GM12878 (cell line): ENCODE measurements around the gene GFM1. TPM values are rescaled to one million over a fixed set of nuclear protein-coding genes. Genes with fewer than 3 reads are reported as not detected.

ENCODE experiments used
- ATAC-seq: fragments of 200-7000 bp; cut with Tn5 transposase; 3 replicates; pipeline ENCODE4 v1.9.1; 2020; ENCODE audit warnings: mild to moderate bottlenecking, moderate library complexity
- BruUV-seq: library from RNA; stranded (reverse); fragments of 400-500 nt; replicated peaks from 2 replicates; lab custom pipeline; 2021; lab: Mats Ljungman, UMichigan
- CTCF ChIA-PET: fragments of 300-600 bp; sonication (Branson Sonifier 250); formaldehyde crosslinking; extraction: SDS; loops from one replicate; lab custom pipeline; 2021; ENCODE audit warnings: inconsistent platforms; lab: Yijun Ruan, JAX
- POLR2A ChIA-PET: fragments of 350-600 bp; formaldehyde crosslinking; extraction: SDS; loops from one replicate; lab custom pipeline; 2021; ENCODE audit warnings: inconsistent platforms; lab: Charles Lee
- RAD21 ChIA-PET: fragments of 300-600 bp; sonication (Branson Sonifier 250); formaldehyde crosslinking; loops from one replicate; lab custom pipeline; 2023; ENCODE audit warnings: antibody characterized with exemption; ENCODE audit not compliant: unreplicated experiment; lab: Charles Lee
- SMC1A ChIA-PET: fragments of 300-600 bp; sonication (Branson Sonifier 250); formaldehyde crosslinking; loops from one replicate; lab custom pipeline; 2023; ENCODE audit not compliant: unreplicated experiment, uncharacterized antibody; lab: Charles Lee
- DNase-seq: peaks from one replicate; pipeline ENCODE4 v3.0.0-alpha.2; 2011; ENCODE audit warnings: low read depth, low spot score
- FAIRE-seq: peaks from 3 replicates; lab custom pipeline; 2011; peaks lifted over from hg19 to GRCh38; lab: Jason Lieb, UNC
- H2AFZ ChIP-seq: 2 replicates; pipeline ENCODE4 v1.6.0; 2011; ENCODE audit warnings: low read depth, low read length, control low read depth; ENCODE audit not compliant: control insufficient read depth
- H3K27ac ChIP-seq: 2 replicates; pipeline ENCODE4 v1.5.1; 2011; ENCODE audit warnings: control low read depth; ENCODE audit not compliant: control insufficient read depth, insufficient read depth
- H3K27me3 ChIP-seq, 2 experiments: replicated peaks in 1 of 2; 2 replicates each; pipeline versions ENCODE4 v1.6.0 to v1.6.1; 2011; ENCODE audit warnings: low read length in 1 of 2; ENCODE audit not compliant: control insufficient read depth in 2 of 2, insufficient read depth in 2 of 2
- H3K36me3 ChIP-seq, 2 experiments: 2 replicates each; pipeline ENCODE4 v1.5.1; 2011; ENCODE audit warnings: low read length in 1 of 2; ENCODE audit not compliant: control insufficient read depth in 2 of 2, insufficient read depth in 2 of 2
- H3K4me1 ChIP-seq: 2 replicates; pipeline ENCODE4 v1.6.1; 2011; ENCODE audit warnings: mild to moderate bottlenecking, low read length, moderate library complexity, mixed read lengths; ENCODE audit not compliant: control insufficient read depth, insufficient read depth
- H3K4me2 ChIP-seq: 2 replicates; pipeline ENCODE4 v1.6.0; 2011; ENCODE audit warnings: control low read depth; ENCODE audit not compliant: control insufficient read depth, insufficient read depth
- H3K4me3 ChIP-seq: fragments of 200-600 bp; sonication (generic); 2 replicates; pipeline ENCODE4 v1.5.1; 2016
- H3K79me2 ChIP-seq: 2 replicates; pipeline ENCODE4 v1.6.0; 2011; ENCODE audit warnings: low read length; ENCODE audit not compliant: control insufficient read depth, insufficient read depth
- H3K9ac ChIP-seq: 2 replicates; pipeline ENCODE4 v1.8.0; 2011; ENCODE audit warnings: low read length, control low read depth, mixed read lengths; ENCODE audit not compliant: control insufficient read depth, insufficient read depth
- H3K9me3 ChIP-seq: replicated peaks from 3 replicates; pipeline ENCODE4 v1.5.1; 2011; ENCODE audit warnings: mild to moderate bottlenecking, low read length; ENCODE audit not compliant: control insufficient read depth, insufficient read depth
- H4K20me1 ChIP-seq: 2 replicates; pipeline ENCODE4 v1.6.0; 2011; ENCODE audit not compliant: control insufficient read depth, insufficient read depth
- CBX3 ChIP-seq: fragments of 200-600 bp; sonication (generic); IDR thresholded peaks from 2 replicates; pipeline ENCODE4 v1.6.1; 2016; ENCODE audit warnings: low read depth, borderline replicate concordance
- CTCF ChIP-seq, 3 experiments: IDR thresholded peaks in 2 of 3; conservative IDR thresholded peaks in 1 of 3; 2 replicates each; pipeline ENCODE4 v1.5.1; 2011; ENCODE audit warnings: low read depth in 3 of 3, low read length in 3 of 3, mild to moderate bottlenecking in 3 of 3, control low read depth in 2 of 3, moderate library complexity in 2 of 3, inconsistent platforms in 1 of 3, mixed read lengths in 1 of 3; ENCODE audit not compliant: control insufficient read depth in 2 of 3, insufficient read depth in 1 of 3; ENCODE audit errors: extremely low read depth in 1 of 3
- HDAC2 ChIP-seq: fragments of 200-600 bp; sonication (generic); IDR thresholded peaks from 2 replicates; pipeline ENCODE4 v1.6.1; 2017
- IKZF1 ChIP-seq: fragments of 450-650 bp; conservative IDR thresholded peaks from 2 replicates; pipeline ENCODE4 v1.6.1; 2017; ENCODE audit warnings: antibody characterized with exemption, mild to moderate bottlenecking
- KDM1A ChIP-seq: fragments of 200-600 bp; sonication (generic); IDR thresholded peaks from 2 replicates; pipeline ENCODE4 v1.6.1; 2016; ENCODE audit warnings: borderline replicate concordance
- MYC ChIP-seq: IDR thresholded peaks from 2 replicates; pipeline ENCODE4 v1.6.1; 2011; ENCODE audit warnings: mild to moderate bottlenecking, low read length, moderate library complexity, inconsistent platforms; ENCODE audit not compliant: insufficient read depth, insufficient replicate concordance, insufficient read length, severe bottlenecking
- SPI1 ChIP-seq: IDR thresholded peaks from 2 replicates; pipeline ENCODE4 v1.6.1; 2011; ENCODE audit warnings: low read depth, mild to moderate bottlenecking, low read length, moderate library complexity, borderline replicate concordance; ENCODE audit not compliant: insufficient read depth
- YY1 ChIP-seq: IDR thresholded peaks from 2 replicates; pipeline ENCODE4 v1.6.1; 2011; ENCODE audit warnings: low read depth, mild to moderate bottlenecking, low read length
- ZBTB4 ChIP-seq: fragments of 450-650 bp; formaldehyde crosslinking; IDR thresholded peaks from 2 replicates; pipeline ENCODE4 v1.4.0; 2022; ENCODE audit warnings: mild to moderate bottlenecking, moderate library complexity
- WGBS: methylation state at CpG from one replicate; pipeline ENCODE4 v1.1.6; 2016; ENCODE audit warnings: low lambda C conversion rate; ENCODE audit not compliant: insufficient replicate concordance, insufficient coverage; ENCODE audit errors: missing lambda C conversion rate; 5-methylcytosine and 5-hydroxymethylcytosine counted together
- in situ Hi-C: fragments of 300-500 bp; cut with MboI; formaldehyde crosslinking; loops from 9 replicates; pipeline ENCODE4 v1.14.3; 2018; ENCODE audit warnings: mixed read lengths
- intact Hi-C: fragments of 100-400 bp; cut with micrococcal nuclease; formaldehyde crosslinking; loops from one replicate; pipeline ENCODE4 v1.14.2; 2022; ENCODE audit not compliant: unreplicated experiment
- polyA plus RNA-seq, 11 experiments: library from polyadenylated mRNA; depleted of rRNA in 4 of 11; unstranded in 6 of 11; stranded (reverse) in 5 of 11; fragments of >200 nt; fragmentation: Nextera tagmentation in 4 of 11; fragmentation: Illumina TruSeq in 1 of 11; extraction: Ambion mirVana in 4 of 11; extraction: Trizol in 1 of 11; gene quantifications; 1 replicate in 1 of 11; 2 replicates in 10 of 11; pipeline versions ENCODE4 v1.2.1 to v1.2.3, GENCODE V29; 2011 to 2016; ENCODE audit warnings: inconsistent platforms in 2 of 11, missing spikeins in 2 of 11, low read depth in 1 of 11
- total RNA-seq, 4 experiments: library from RNA; depleted of rRNA in 3 of 4; stranded (reverse); fragments of >200 nt in 3 of 4; fragmentation: Illumina TruSeq in 1 of 4; extraction: Trizol in 1 of 4; gene quantifications; 2 replicates each; pipeline versions ENCODE4 v1.2.1 to v1.2.3, GENCODE V29; 2013 to 2021

Gene GFM1
- total and polyA plus RNA-seq, 10 of the 15 experiments (the other 5 are each of a cell fraction or from before 2014, with no cell fraction given), result 36.9 to 87.2 (median 57.3) TPM

GRCh38 chr3:158701420-158702065 is 57.2 kb downstream of the GFM1 start:
- Histone ChIP-seq H3K9me3 (no peaks in the 10 kb centered on the region), H3K9ac (no peak overlapping the region), H3K27me3 (no peaks in the 10 kb centered on the region), H3K27ac (no peak overlapping the region), H4K20me1 (no peaks in the 10 kb centered on the region), H3K4me2 (no peak overlapping the region), H3K36me3 (no peaks in the 10 kb centered on the region), H2AFZ (no peak overlapping the region), H3K79me2 (no peaks in the 10 kb centered on the region), H3K4me1 (no peaks in the 10 kb centered on the region), H3K4me3 (no peak overlapping the region)
- DNase-seq (no peak), ATAC-seq (no peak), FAIRE-seq (no peak)
- in situ Hi-C loops, result no loop called here
- no TSS peak for BruUV-seq
- ChIA-PET RAD21 (no interaction called here), CTCF (interaction anchor here (0.9 to 1.8 kb wide), 2 partner anchors 26 to 41 kb away, joined by 3 to 9 read pairs; no protein-coding TSS in a partner anchor), SMC1A (interaction anchor here (1.1 kb wide), 1 partner anchor 15 kb away, joined by 3 read pairs; no protein-coding TSS in a partner anchor), POLR2A (no interaction called here)
- TF ChIP-seq SPI1 (no peak), KDM1A (no peak), YY1 (no peak), HDAC2 (no peak), MYC (no peak), CBX3 (no peak), ZBTB4 (CRISPR knock-in tag) (no peak), CTCF (IDR thresholded peaks at IDR 0.05 in 2 of 3, conservative IDR thresholded peaks at IDR 0.05 in 1 of 3; ENCODE audit: control insufficient read depth in 2 of 3, extremely low read depth in 1 of 3, insufficient read depth in 1 of 3, low read depth in 3 of 3, low read length in 3 of 3) (no peak), IKZF1 (no peak)
- intact Hi-C loops, result no loop called here
- WGBS, result 98% methylated on average over 4 of the region's 4 CpGs
